Mesendoderm (in vitro differentiated cells): ENCODE results near the gene PPP1R9A.

Source experiments
- DNase-seq: peaks from one replicate; pipeline ENCODE4 v3.0.0; 2013
- H2AK5ac ChIP-seq: 2 replicates; pipeline ENCODE4 v1.6.1; 2013; ENCODE audit warnings: low read length, inconsistent platforms
- H2BK120ac ChIP-seq: 2 replicates; pipeline ENCODE4 v1.6.1; 2013; ENCODE audit warnings: low read depth, mild to moderate bottlenecking, low read length, moderate library complexity, mixed read lengths
- H2BK15ac ChIP-seq: replicated peaks from 2 replicates; pipeline ENCODE4 v1.6.1; 2013; ENCODE audit warnings: low read depth, mild to moderate bottlenecking, moderate library complexity
- H2BK5ac ChIP-seq: 2 replicates; pipeline ENCODE4 v1.6.1; 2013; ENCODE audit warnings: low read length, inconsistent platforms
- H3K18ac ChIP-seq: 2 replicates; pipeline ENCODE4 v1.6.1; 2013; ENCODE audit warnings: mild to moderate bottlenecking, low read length, mixed read lengths
- H3K23ac ChIP-seq: one replicate; pipeline ENCODE4 v1.6.1; 2013; ENCODE audit warnings: low read length
- H3K27ac ChIP-seq: 2 replicates; pipeline ENCODE4 v1.5.1; 2013; ENCODE audit warnings: low read depth, mild to moderate bottlenecking, inconsistent platforms, low read length, moderate library complexity
- H3K27me3 ChIP-seq: 2 replicates; pipeline ENCODE4 v1.6.1; 2013; ENCODE audit warnings: low read length, control low read depth, mild to moderate bottlenecking, inconsistent platforms; ENCODE audit not compliant: insufficient read depth, poor library complexity
- H3K36me3 ChIP-seq: 2 replicates; pipeline ENCODE4 v1.6.1; 2013; ENCODE audit warnings: low read length, inconsistent platforms; ENCODE audit not compliant: control insufficient read depth, insufficient read depth
- H3K4ac ChIP-seq: one replicate; pipeline ENCODE4 v1.6.1; 2013; ENCODE audit warnings: low read depth, mild to moderate bottlenecking, low read length, moderate library complexity
- H3K4me1 ChIP-seq: 2 replicates; pipeline ENCODE4 v1.6.1; 2013; ENCODE audit warnings: low read depth, low read length, inconsistent platforms; ENCODE audit not compliant: control insufficient read depth
- H3K4me2 ChIP-seq: 2 replicates; pipeline ENCODE4 v1.6.1; 2013; ENCODE audit warnings: low read length
- H3K4me3 ChIP-seq: 2 replicates; pipeline ENCODE4 v1.5.1; 2013; ENCODE audit warnings: mild to moderate bottlenecking, low read length
- H3K56ac ChIP-seq: one replicate; pipeline ENCODE4 v1.6.1; 2013; ENCODE audit warnings: low read length
- H3K79me1 ChIP-seq: 2 replicates; pipeline ENCODE4 v1.6.1; 2013; ENCODE audit warnings: low read length, inconsistent platforms
- H3K79me2 ChIP-seq: 2 replicates; pipeline ENCODE4 v1.6.1; 2013; ENCODE audit warnings: mild to moderate bottlenecking, low read length; ENCODE audit not compliant: control insufficient read depth, insufficient read depth
- H3K9ac ChIP-seq: 2 replicates; pipeline ENCODE4 v1.6.1; 2013; ENCODE audit warnings: low read length, inconsistent platforms
- H4K5ac ChIP-seq: one replicate; pipeline ENCODE4 v1.6.1; 2013; ENCODE audit warnings: low read length
- H4K8ac ChIP-seq: one replicate; pipeline ENCODE4 v1.6.1; 2013; ENCODE audit warnings: low read depth, mild to moderate bottlenecking, control low read depth, low read length, moderate library complexity
- WGBS: extraction: QIAGEN DNeasy Blood & Tissue Kit; methylation state at CpG from one replicate; pipeline ENCODE4 v1.1.7; 2013; ENCODE audit warnings: low lambda C conversion rate, missing lambda C conversion rate; ENCODE audit not compliant: insufficient coverage; ENCODE audit errors: extremely low coverage; 5-methylcytosine and 5-hydroxymethylcytosine counted together

The PPP1R9A gene

DNA sequence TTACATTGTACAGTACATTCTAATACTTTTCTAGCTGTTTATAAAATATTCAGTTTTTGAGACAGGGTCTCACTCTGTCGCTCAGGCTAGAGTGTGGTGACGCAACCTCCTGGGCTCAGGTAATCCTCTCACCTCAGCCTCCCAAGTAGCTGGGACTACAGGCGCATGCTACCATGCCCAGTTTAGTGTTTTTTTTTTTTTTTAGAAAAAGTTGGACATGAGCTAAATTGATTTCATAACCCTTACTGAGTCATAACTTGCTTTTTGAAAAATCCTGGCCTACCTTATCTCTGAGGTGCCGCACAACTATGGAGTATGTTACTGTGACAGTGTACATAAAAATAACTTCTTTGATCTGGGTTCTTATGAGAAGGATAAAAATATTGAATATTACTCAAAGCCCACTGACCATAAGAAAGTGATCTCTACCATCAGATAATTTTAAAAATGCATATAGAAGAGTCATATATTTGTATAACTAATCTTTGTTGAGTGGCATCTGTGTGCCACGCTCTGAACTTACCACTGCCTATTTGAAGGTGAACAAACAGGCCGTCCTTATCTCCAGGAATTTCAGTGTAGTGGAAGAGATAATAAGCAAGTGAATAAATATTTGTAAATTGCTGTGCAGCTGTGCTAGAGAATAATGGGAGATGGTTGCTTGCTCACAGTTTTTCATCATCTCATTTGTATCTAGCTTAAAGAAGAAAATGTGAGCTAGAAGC lies 73.2 kb downstream of the PPP1R9A start:
- Histone ChIP-seq H4K5ac (no peak overlapping the region), H3K36me3 (no peaks in the 10 kb centered on the region), H3K4me3 (no peak overlapping the region), H3K4ac (no peak overlapping the region), H3K4me1 (no peaks in the 10 kb centered on the region), H3K56ac (no peak overlapping the region), H3K79me2 (no peaks in the 10 kb centered on the region), H3K27ac (no peak overlapping the region), H3K27me3 (no peaks in the 10 kb centered on the region), H2BK15ac (no peak overlapping the region), H2AK5ac (no peak overlapping the region), H3K4me2 (no peak overlapping the region), H2BK120ac (no peak overlapping the region), H4K8ac (no peak overlapping the region), H2BK5ac (no peak overlapping the region), H3K9ac (no peak overlapping the region), H3K18ac (no peak overlapping the region), H3K23ac (no peak overlapping the region), H3K79me1 (no peaks in the 10 kb centered on the region)
- no peak for DNase-seq
- no CpG with 5 or more reads among the region's 6 CpGs for WGBS

DNA sequence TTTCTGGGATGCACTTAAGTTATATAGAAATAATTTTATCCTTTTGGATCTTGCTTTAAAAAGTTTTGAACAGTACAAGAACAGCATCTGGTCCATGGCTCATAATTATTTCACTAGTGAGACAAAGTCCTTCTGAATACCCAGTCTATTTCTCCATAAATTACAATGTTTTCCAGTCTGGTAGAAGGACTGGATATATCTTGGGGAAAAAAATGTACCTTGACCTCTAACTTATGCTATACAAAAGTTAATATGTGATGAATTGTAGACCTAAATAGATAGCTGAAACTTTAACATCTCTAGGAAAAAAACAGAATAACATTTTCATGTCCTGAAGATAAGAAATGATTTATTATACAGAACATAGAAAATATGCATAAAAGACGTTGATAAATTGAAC lies 88.5 kb downstream of the PPP1R9A start:
- no peak overlapping the region for H3K4ac ChIP-seq
- no peak overlapping the region for H3K4me2 ChIP-seq
- DNase-seq: no peak
- WGBS: no CpG with 5 or more reads among the region's 1 CpG
- H3K79me2 ChIP-seq: no peaks in the 10 kb centered on the region
- no peak overlapping the region for H3K56ac ChIP-seq
- no peak overlapping the region for H2BK5ac ChIP-seq
- H2BK15ac ChIP-seq: no peak overlapping the region
- no peak overlapping the region for H3K23ac ChIP-seq
- H2BK120ac ChIP-seq: no peak overlapping the region
- H3K27me3 ChIP-seq: no peaks in the 10 kb centered on the region
- H3K36me3 ChIP-seq: no peaks in the 10 kb centered on the region
- no peak overlapping the region for H4K8ac ChIP-seq
- no peaks in the 10 kb centered on the region for H3K4me1 ChIP-seq
- H3K79me1 ChIP-seq: no peaks in the 10 kb centered on the region
- no peak overlapping the region for H2AK5ac ChIP-seq
- H3K9ac ChIP-seq: no peak overlapping the region
- H4K5ac ChIP-seq: no peak overlapping the region
- H3K27ac ChIP-seq: no peak overlapping the region
- H3K4me3 ChIP-seq: no peak overlapping the region
- no peak overlapping the region for H3K18ac ChIP-seq

DNA sequence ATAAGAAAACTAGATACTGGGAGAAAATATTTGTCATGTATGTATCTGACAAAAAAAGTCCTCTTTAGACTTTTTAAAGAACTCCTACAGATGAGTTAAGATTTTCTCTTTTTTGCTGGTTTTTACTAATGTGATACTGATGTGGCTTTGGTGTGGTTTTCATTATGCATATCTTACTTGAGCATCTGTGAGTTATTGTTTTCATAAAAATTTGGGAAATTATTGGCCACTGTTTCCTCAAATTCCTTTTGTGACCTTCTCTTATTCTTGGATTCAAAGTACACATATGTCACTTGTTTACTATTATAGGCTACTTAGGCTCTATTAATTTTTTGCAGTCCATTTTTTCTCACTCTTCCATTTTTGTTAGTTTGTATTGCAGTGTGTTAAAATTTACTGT lies 89.0 kb downstream of the PPP1R9A start:
- no peak overlapping the region for H3K23ac ChIP-seq
- no peak overlapping the region for H3K4me3 ChIP-seq
- H4K8ac ChIP-seq: no peak overlapping the region
- no peak overlapping the region for H3K9ac ChIP-seq
- no peak overlapping the region for H3K4me2 ChIP-seq
- H2BK120ac ChIP-seq: no peak overlapping the region
- no peak overlapping the region for H2BK15ac ChIP-seq
- no peak overlapping the region for H2AK5ac ChIP-seq
- no peaks in the 10 kb centered on the region for H3K27me3 ChIP-seq
- no peak for DNase-seq
- H4K5ac ChIP-seq: no peak overlapping the region
- H3K4me1 ChIP-seq: no peaks in the 10 kb centered on the region
- no peak overlapping the region for H3K4ac ChIP-seq
- H3K79me2 ChIP-seq: no peaks in the 10 kb centered on the region
- H3K56ac ChIP-seq: no peak overlapping the region
- H3K18ac ChIP-seq: no peak overlapping the region
- no peak overlapping the region for H2BK5ac ChIP-seq
- H3K27ac ChIP-seq: no peak overlapping the region
- H3K79me1 ChIP-seq: no peaks in the 10 kb centered on the region
- no peaks in the 10 kb centered on the region for H3K36me3 ChIP-seq

DNA sequence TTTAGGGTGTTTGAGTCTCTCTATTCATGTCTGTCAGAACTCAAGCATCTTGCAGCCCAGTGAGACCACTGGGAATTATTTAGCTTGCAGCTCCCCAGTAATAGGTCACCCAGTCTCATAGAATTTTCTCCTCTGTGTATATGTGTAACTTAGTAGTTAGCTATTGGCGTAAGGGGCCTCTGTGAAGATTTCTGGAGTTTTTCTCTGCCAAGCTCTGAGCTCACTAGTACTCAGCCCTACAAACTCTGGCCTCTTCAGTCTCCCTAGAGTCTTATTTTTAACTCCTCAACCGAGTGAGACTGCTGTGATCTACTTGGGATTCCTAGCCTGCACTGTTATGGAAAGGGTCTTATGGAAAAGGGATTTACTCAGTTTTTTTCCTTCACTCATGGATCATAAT lies 90.2 kb downstream of the PPP1R9A start:
- no peak overlapping the region for H4K8ac ChIP-seq
- no peak overlapping the region for H2BK5ac ChIP-seq
- no peaks in the 10 kb centered on the region for H3K79me2 ChIP-seq
- H3K27ac ChIP-seq: no peak overlapping the region
- no peaks in the 10 kb centered on the region for H3K27me3 ChIP-seq
- no peak overlapping the region for H3K9ac ChIP-seq
- no peak overlapping the region for H2AK5ac ChIP-seq
- no peak overlapping the region for H3K4me3 ChIP-seq
- H3K4me1 ChIP-seq: no peaks in the 10 kb centered on the region
- no peak overlapping the region for H3K4ac ChIP-seq
- H3K56ac ChIP-seq: no peak overlapping the region
- no peak for DNase-seq
- no peak overlapping the region for H2BK15ac ChIP-seq
- H4K5ac ChIP-seq: no peak overlapping the region
- no peak overlapping the region for H3K23ac ChIP-seq
- no peak overlapping the region for H3K4me2 ChIP-seq
- H3K79me1 ChIP-seq: no peaks in the 10 kb centered on the region
- no CpG with 5 or more reads among the region's 2 CpGs for WGBS
- no peak overlapping the region for H2BK120ac ChIP-seq
- H3K18ac ChIP-seq: no peak overlapping the region
- H3K36me3 ChIP-seq: no peaks in the 10 kb centered on the region

DNA sequence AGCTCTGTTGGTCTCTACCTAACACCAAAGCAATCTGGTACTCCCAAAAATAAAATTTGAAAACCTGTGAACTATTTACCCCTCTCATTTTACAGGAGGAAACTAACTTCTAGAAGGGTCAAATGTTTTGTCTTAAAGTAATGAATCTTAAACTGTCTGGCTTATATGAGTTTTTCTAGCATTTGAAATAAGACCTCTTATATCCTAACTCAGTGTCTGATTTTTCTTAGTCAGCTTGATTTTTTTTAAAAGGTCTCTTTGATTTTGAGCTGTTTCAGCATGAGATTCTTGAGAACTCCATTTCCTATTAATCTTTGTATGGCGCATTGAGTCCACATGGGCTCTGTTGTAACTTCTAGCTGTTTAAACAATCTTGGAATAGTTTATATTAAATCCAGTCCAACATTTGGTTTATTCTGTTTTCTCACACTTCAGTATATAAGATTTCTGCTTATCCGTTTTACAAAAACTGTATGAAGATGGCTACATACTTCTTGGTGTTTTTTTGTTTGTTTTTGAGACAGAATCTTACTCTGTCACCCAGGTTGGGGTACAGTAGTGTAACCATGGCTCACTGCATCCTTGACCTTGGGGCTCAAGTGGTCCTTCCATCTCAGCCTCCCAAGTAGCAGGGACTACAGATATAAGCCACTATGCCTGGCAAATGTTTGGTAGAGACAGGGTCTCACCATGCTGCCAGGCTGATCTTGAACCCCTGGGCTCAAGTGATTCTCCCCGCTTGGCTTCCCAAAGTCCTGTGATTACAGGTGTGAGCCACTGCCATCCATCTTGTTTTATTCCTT lies 91.1 kb downstream of the PPP1R9A start:
- DNase-seq: no peak
- Histone ChIP-seq H3K4me2 (no peak overlapping the region), H2BK120ac (no peak overlapping the region), H3K18ac (no peak overlapping the region), H3K79me2 (no peaks in the 10 kb centered on the region), H3K79me1 (no peaks in the 10 kb centered on the region), H3K27me3 (no peaks in the 10 kb centered on the region), H2AK5ac (no peak overlapping the region), H2BK5ac (no peak overlapping the region), H3K56ac (no peak overlapping the region), H4K5ac (no peak overlapping the region), H3K4me1 (no peaks in the 10 kb centered on the region), H3K36me3 (no peaks in the 10 kb centered on the region), H3K27ac (no peak overlapping the region), H3K4me3 (no peak overlapping the region), H4K8ac (no peak overlapping the region), H3K4ac (no peak overlapping the region), H3K23ac (no peak overlapping the region), H3K9ac (no peak overlapping the region), H2BK15ac (no peak overlapping the region)
- no CpG with 5 or more reads among the region's 3 CpGs for WGBS

DNA sequence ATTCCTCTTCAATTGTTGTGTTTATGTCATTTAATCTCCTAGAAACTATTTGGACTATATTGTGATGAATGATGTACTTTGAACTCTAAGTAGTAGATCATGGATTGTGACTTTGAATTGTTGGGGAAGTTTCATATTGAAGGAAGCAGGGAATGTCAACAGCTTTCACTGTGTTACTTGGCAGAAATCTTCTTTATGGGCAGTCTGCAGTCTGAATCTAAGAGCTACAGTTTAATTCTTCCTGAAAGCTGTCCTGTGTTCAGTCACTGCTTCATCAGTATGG lies 91.6 kb downstream of the PPP1R9A start:
- H3K9ac ChIP-seq: no peak overlapping the region
- H3K18ac ChIP-seq: no peak overlapping the region
- H3K23ac ChIP-seq: no peak overlapping the region
- H3K79me1 ChIP-seq: no peaks in the 10 kb centered on the region
- no peak overlapping the region for H3K4me3 ChIP-seq
- no peak overlapping the region for H4K5ac ChIP-seq
- no peak overlapping the region for H4K8ac ChIP-seq
- H3K4me2 ChIP-seq: no peak overlapping the region
- H3K4me1 ChIP-seq: no peaks in the 10 kb centered on the region
- no peaks in the 10 kb centered on the region for H3K79me2 ChIP-seq
- no peak overlapping the region for H3K4ac ChIP-seq
- H2BK120ac ChIP-seq: no peak overlapping the region
- H3K36me3 ChIP-seq: no peaks in the 10 kb centered on the region
- H2BK5ac ChIP-seq: no peak overlapping the region
- no peak for DNase-seq
- no peak overlapping the region for H2BK15ac ChIP-seq
- no peak overlapping the region for H3K56ac ChIP-seq
- no peaks in the 10 kb centered on the region for H3K27me3 ChIP-seq
- H2AK5ac ChIP-seq: no peak overlapping the region
- H3K27ac ChIP-seq: no peak overlapping the region
